A549 treated with AZD9567 at 1 μM for 4 hours (cell line): Measurements from ENCODE around the gene TMBIM6. TPM values are rescaled to one million over a fixed set of nuclear protein-coding genes. Genes with fewer than 3 reads are reported as not detected.

Experiments
- total RNA-seq: library from RNA; stranded (reverse); fragments of 200-300 nt; extraction: Qiagen RNA extraction; gene quantifications from 5 replicates; pipeline ENCODE4 v1.2.3, GENCODE V29; 2022; ENCODE audit not compliant: insufficient read depth

Gene TMBIM6, protein sequence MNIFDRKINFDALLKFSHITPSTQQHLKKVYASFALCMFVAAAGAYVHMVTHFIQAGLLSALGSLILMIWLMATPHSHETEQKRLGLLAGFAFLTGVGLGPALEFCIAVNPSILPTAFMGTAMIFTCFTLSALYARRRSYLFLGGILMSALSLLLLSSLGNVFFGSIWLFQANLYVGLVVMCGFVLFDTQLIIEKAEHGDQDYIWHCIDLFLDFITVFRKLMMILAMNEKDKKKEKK
- total RNA-seq: 470 to 511 TPM (median 498 TPM) in 5 replicates

DNA sequence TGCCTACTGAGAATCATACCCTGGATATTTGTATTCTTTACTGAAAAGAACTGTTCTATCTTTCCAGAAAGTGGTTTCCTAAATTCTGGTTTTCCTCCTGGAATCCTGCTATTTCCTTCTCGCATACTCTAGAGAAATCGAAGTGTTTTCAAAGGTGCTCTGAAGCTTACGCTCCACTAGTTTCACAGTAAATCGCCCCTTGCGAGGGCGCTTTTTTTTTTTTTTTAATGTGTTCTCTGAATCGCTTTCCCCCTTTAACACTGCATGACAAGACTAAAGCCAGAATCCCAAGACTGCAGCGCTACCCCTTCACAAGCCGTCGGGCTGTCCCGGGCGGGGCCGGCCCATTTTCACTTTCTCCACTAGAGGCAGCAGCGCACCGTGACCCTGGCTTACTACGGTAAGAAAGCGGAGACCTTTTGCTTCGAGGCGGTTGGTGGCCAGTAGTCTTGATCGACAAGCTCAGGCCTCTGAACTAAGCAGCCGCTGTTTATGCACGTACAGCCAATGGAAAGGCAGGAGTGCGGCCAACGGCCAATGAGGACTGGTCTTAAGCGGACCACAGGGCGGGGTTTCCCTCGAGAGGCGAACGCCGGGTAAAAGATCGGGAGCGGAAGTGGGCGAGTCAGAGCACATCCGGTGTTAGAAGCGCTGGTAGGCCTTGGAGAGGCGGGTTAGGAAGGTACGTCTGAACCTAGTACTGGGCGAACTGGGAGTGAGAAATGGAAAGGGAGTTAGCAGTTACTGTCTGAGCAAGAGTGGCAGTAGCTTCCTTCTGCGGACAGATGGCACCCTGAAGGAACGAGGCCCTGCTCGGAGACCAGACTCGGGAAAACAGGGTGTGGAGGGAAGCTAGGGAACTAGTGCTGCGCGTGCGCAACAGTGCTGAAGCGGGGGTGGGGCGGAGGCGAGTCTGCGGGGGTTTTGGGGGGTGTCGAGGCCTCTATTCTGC is at the start of gene TMBIM6:
TMBIM6 (plus strand) TSS at position 628 of the 952 bp plus-strand sequence. CDS start 10,937 bp downstream, outside the sequence.

DNA sequence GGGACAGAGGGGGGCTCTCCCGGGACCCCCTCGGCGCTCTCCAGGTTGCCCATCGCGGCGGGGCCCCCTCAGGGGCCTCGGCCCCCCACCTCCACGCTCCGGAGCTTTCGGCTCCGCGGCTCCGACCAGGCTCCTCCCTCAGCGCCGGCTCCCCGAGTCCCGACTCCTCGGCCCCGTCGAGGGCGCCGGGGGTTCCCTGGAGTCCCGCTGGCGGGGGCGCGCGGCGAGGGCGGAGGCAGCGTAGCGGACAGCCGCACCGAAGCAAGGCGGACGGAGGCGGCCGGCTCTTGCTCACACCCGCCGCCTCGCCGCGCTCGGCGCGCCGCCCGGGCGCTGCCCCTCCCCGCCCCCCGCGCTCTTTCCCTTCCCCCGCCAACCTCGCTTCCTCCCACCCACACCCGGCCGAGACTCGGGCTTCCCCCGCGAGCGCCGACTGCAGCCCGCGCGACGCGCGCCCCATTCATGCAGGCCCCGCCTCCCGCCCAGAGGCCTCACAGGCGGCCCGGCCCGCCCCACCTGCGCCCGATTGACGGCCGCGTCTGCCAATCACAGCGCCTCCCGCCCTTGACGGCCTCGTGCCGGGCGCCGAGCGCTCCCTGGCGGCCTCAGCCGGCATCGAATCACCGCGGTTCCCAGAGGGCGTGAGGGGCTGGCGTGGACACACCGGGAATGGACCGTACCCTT is 34.1 kb upstream of the TMBIM6 start, which contains the start of gene FMNL3:
FMNL3 (minus strand) TSS at position 278 of the 684 bp plus-strand sequence; CDS start at position 53, 225 bp downstream.

Other genes starting within 250 kb of the TMBIM6 start
- 0.83 to 2.7 TPM (median 2.3 TPM) in 5 replicates for gene KCNH3, start 202.5 kb upstream of the TMBIM6 start, total RNA-seq
- gene MCRS1, start 173.4 kb upstream of the TMBIM6 start, total RNA-seq: 56.3 to 70.2 TPM (median 64.4 TPM) in 5 replicates
- gene FAM186B, start 135.9 kb upstream of the TMBIM6 start, total RNA-seq: 0.06 to 0.10 TPM (median 0.09 TPM) in 4 of 5 replicates, not detected in the other
- 5.6 to 8.6 TPM (median 7.3 TPM) in 5 replicates for gene PRPF40B, start 118.0 kb upstream of the TMBIM6 start, total RNA-seq
- gene FMNL3, start 34.2 kb upstream of the TMBIM6 start, total RNA-seq: 1.5 to 2.2 TPM (median 1.8 TPM) in 5 replicates
- 8.5 to 9.6 TPM (median 8.9 TPM) in 5 replicates for gene NCKAP5L, start 86.9 kb downstream of the TMBIM6 start, total RNA-seq
- 4.0 to 4.7 TPM (median 4.3 TPM) in 5 replicates for gene BCDIN3D, start 101.5 kb downstream of the TMBIM6 start, total RNA-seq
- 0.01 TPM in 1 of 5 replicates, not detected in the others for gene FAIM2, start 162.3 kb downstream of the TMBIM6 start, total RNA-seq
- not detected in 5 replicates for gene AQP2, start 209.2 kb downstream of the TMBIM6 start, total RNA-seq
- not detected in 5 replicates for gene AQP5, start 220.3 kb downstream of the TMBIM6 start, total RNA-seq
- not detected in 5 replicates for gene AQP6, start 231.4 kb downstream of the TMBIM6 start, total RNA-seq